ENCODE measurements around the gene AMELY.
"Not testable (repeated sequence)": the region's sequence is repeated elsewhere in the genome, so short reads cannot be mapped to it uniquely, and the experiment has no call there.

The AMELY gene, protein sequence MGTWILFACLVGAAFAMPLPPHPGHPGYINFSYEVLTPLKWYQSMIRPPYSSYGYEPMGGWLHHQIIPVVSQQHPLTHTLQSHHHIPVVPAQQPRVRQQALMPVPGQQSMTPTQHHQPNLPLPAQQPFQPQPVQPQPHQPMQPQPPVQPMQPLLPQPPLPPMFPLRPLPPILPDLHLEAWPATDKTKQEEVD

GRCh38 chrY:6911253-6911881 lies at the start of gene AMELY:
TSS of gene AMELY (minus strand) at chrY:6911752. CDS start at chrY:6872608, 39,144 bp downstream.
- FAIRE-seq (no peak), DNase-seq (ENCODE audit: insufficient read length, low spot score) (no peak)

DNA sequence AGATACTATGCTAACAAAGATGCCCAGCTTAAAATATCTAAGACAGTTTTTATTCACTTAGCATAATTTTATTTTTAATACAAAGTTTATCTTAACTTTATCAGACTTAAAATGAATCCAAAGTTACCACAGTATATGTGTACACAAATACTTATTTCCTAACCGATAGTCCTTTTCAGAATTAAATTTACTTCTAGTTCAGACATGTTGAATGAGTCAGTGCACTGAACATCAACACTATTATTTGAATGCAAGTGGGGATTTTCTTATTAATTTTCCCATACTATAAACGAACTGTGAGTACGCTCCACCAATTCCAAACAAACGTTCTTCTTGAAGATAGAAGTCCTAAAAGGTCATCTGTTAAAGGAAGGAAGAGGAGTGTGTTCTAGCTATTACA lies 38.4 kb upstream of the AMELY start:
- no peak for FAIRE-seq
- DNase-seq (ENCODE audit: insufficient read length, low spot score): no peak

GRCh38 chrY:6948378-6948777 lies 36.8 kb upstream of the AMELY start:
- no peak for FAIRE-seq

DNA sequence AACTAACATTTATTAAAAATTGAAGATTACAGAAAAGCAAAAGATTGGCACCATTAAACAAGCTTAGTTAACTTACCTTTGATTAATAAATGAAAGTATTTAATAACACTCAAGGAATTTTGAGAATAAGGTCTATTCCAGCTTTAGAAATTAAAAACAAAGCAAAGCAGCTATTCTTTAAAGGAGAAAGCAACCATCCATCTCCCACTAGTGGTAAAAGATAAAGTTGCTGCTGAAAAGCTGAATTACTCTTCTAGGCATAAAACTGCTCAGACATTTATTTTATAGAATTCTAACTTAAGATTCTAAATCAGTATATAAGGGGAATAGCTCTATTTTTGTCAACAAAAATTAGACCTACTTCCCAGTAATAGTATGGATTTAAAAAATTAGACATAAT lies 36.1 kb upstream of the AMELY start:
- DNase-seq (ENCODE audit: insufficient read length, low spot score) (no peak), FAIRE-seq (no peak)

More at GRCh38 chrY:6948378-6948777, 36.8 kb upstream of the AMELY start:
- DNase-seq (ENCODE audit: insufficient read length, low spot score): no peak

DNA sequence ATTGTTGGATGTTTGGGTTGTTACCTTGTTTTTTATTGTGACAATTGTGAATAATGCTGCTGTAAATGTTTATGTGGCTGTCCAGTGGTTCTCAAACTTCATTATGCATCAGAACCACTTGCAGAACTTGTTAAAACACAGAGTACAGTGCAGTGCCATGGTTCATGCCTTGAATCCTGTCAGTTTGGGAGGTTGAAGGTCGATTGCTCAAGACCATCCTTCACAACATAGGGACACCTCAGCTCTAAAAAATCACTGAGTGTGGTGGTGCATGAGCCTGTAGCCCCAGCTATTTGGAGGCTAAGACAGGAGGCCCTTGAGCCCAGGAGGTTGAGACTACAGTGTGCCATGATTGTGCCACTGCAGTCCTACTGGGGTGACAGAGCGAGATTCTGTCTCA lies 23.9 kb upstream of the AMELY start:
- DNase-seq (ENCODE audit: insufficient read length, low spot score) (no peak), FAIRE-seq (no peak)

- DNase-seq (ENCODE audit: insufficient read length, low spot score): no peak
- no peak for FAIRE-seq
Observed at GRCh38 chrY:6931779-6932396, 20.3 kb upstream of the AMELY start.

GRCh38 chrY:6929237-6929636 lies 17.7 kb upstream of the AMELY start:
- no peak for FAIRE-seq
- no peak for DNase-seq (ENCODE audit: insufficient read length, low spot score)

- DNase-seq (ENCODE audit: insufficient read length, low spot score) (no peak), FAIRE-seq (no peak)
Observed at GRCh38 chrY:6928265-6928664, 16.7 kb upstream of the AMELY start.

- DNase-seq (ENCODE audit: insufficient read length, low spot score) (no peak), FAIRE-seq (no peak)
Observed at GRCh38 chrY:6921061-6921460, 9.5 kb upstream of the AMELY start.

DNA sequence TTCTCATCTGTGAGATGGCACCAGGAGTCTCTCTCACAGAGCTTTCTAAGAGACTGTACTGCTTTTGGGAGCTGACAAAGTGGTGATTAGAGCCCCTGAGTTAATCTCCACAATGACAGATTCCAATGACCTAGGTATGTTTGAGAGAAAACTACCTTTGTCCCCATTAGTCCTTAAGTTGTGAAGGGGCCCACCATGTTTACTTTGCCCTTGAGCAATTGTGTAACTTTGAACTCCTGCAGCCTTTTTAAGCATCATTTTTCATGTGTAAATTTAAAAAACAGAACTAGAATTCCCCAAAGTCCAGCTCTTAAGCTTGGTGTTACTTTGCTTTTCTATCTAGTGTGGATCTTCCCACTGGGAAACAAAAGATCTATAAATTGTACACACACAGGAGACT lies 1.8 kb upstream of the AMELY start:
- DNase-seq (ENCODE audit: insufficient read length, low spot score) (no peak), FAIRE-seq (no peak)

DNA sequence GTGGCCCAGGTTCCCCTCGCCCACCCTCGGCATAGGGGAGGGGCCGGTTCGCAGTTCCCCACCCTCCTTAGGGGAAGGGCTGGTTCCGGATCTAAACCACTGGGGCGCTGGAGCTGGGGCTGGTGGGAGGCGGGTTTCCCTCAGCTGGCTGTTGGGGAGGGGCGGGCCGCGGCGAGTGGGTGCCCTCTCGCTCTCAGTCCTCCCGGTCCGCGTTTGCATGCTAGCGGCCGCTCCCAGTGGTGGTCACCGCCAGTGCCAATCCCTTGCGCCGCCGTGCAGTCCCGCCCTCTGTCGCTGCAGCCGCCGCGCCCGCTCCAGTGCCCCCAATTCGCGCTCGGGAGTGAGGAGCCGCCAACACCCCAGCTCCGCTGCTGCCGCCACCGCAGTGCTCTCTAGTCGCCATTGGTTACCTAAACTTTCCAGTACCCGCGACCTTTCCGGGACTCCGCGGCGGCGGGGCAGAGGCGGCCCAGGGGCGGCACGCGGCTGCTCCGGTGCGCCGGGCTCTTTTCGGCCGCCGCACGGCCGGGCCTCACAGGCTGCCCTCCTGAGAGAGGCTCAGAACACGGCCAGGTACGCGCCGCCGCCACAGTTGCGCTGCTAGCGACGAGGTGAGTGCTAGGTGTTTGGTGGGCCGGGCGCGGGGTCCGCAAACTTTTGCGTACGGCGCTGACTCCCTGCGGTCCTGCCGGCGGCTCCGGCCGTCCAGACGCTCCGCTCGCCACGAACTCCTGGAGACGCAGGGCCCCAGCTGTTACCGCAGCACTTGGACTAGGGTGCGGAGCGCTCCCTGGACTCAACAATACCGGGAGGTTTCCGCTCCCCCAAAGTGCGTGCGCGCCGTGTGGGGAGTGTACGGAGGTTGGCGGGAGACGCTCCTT lies 940 bp downstream of the AMELY start, which contains the start of gene TBL1Y:
TBL1Y (plus strand) TSS at position 326 of the 881 bp plus-strand sequence. CDS start 114,388 bp downstream, outside the sequence.
- DNase-seq (ENCODE audit: insufficient read length, low spot score) (no peak), FAIRE-seq (no peak)

GRCh38 chrY:6909856-6910255 lies 1.7 kb downstream of the AMELY start:
- DNase-seq (ENCODE audit: insufficient read length, low spot score) (no peak), FAIRE-seq (no peak)

GRCh38 chrY:6909118-6909521 lies 2.4 kb downstream of the AMELY start:
- DNase-seq (ENCODE audit: insufficient read length, low spot score) (no peak), FAIRE-seq (no peak)

- FAIRE-seq; DNase-seq (ENCODE audit: insufficient read length, low spot score): not testable (repeated sequence)
Observed at GRCh38 chrY:6908021-6908420, 3.5 kb downstream of the AMELY start.

DNA sequence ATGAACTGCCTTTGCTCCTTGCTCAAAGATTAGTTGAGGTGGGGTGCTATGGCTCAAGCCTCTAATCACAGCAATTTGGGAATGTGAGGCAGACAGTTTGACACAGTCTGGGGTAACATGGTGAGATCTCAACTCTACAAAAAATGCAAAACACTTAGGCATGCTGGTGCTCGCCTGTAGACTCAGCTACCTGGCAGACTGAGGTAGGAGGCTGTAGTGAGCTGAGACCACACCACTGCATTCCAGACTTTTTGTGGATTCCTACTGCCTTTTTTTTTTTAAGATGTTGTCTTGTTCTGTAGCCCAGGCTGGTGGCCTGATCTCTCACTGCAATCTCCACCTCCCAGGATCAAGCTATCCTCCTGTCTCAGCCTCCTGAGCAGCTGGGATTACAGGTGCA lies 4.0 kb downstream of the AMELY start:
- no peak for DNase-seq (ENCODE audit: insufficient read length, low spot score)
- FAIRE-seq: no peak

- FAIRE-seq; DNase-seq (ENCODE audit: insufficient read length, low spot score): not testable (repeated sequence)
Observed at GRCh38 chrY:6902116-6902515, 9.4 kb downstream of the AMELY start.

DNA sequence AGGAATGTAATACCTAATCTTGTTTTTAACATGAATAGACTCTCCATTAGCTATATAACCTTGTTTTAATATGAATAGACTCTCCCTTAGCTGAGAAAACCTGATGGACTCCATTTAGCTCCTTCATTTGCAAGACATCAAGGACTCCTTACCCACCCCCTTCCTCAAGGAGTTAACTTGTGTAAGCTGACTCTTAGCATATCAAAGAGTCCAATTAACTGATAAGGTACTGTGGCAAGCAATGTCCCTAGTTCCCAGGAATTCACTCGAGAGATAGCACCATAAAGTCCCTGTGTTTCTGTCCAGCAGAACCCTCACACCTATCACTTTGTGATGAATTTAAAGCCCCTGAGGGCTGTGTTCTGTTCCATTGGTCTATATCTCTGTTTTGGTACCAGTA lies 16.3 kb downstream of the AMELY start:
- DNase-seq (ENCODE audit: insufficient read length, low spot score) (no peak), FAIRE-seq (no peak)

- DNase-seq (ENCODE audit: insufficient read length, low spot score) (no peak), FAIRE-seq (no peak)
Observed at GRCh38 chrY:6894496-6894895, 17.1 kb downstream of the AMELY start.

GRCh38 chrY:6849384-6849783 lies 62.2 kb downstream of the AMELY start:
- FAIRE-seq (no peak), DNase-seq (ENCODE audit: insufficient read length, low spot score) (no peak)

DNA sequence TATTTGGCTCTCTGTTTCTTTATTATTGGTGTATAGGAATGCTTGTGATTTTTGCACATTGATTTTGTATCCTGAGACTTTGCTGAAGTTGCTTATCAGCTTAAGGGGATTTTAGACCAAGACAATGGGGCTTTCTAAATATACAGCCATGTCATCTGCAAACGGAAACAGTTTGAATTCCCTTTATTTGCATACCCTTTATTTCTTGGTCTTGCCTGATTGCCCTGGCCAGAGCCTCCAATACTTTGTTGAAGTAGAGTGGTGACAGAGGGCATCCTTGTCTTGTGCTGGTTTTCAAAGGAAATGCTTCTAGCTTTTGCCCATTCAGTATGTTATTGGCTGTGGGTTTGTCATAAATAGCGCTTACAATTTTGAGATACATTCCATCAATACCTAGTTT lies 68.9 kb downstream of the AMELY start:
- not testable (repeated sequence) for DNase-seq (ENCODE audit: insufficient read length, low spot score); FAIRE-seq

Data from HTR-8/SVneo (cell line).